Transverse colon (tissue), 3 donors: ENCODE results near the gene ALB.
"Not testable (repeated sequence)": the region's sequence is repeated elsewhere in the genome, so short reads cannot be mapped to it uniquely, and the experiment has no call there.

Experiments
- POLR2A ChIP-seq: fragments of 450-650 bp; IDR thresholded peaks from one replicate; pipeline ENCODE4 v1.6.1; 2016; ENCODE audit warnings: antibody characterized with exemption, mild to moderate bottlenecking, moderate library complexity
- TF ChIP-seq, protein P1 (sequence below), 5 experiments: fragments of 200-600 bp in 3 of 5; fragments of 450-650 bp in 2 of 5; sonication (generic) in 3 of 5; IDR thresholded peaks; 1 replicate in 2 of 5; 2 replicates in 3 of 5; pipeline ENCODE4 v1.5.1; 2016 to 2017; ENCODE audit warnings: antibody characterized with exemption in 5 of 5, inconsistent platforms in 3 of 5, mild to moderate bottlenecking in 2 of 5, moderate library complexity in 1 of 5

DNA sequence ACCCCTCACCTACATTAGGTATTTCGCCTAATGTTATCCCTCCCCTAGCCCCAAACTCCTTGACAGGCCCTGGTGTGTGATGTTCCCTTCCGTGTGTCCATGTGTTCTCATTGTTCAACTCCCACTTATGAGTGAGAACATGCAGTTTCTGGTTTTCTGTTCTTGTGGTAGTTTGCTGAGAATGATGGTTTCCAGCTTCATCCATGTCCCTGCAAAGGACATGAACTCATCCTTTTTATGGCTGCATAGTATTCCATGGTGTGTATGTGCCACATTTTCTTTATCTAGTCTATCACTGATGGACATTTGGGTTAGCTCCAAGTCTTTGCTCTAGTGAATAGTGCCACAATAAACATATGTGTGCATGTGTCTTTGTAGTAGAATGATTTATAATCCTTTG is 14.4 kb upstream of the ALB start:
- TF ChIP-seq POLR2A: not testable (repeated sequence)
- TF ChIP-seq, protein P1, sequence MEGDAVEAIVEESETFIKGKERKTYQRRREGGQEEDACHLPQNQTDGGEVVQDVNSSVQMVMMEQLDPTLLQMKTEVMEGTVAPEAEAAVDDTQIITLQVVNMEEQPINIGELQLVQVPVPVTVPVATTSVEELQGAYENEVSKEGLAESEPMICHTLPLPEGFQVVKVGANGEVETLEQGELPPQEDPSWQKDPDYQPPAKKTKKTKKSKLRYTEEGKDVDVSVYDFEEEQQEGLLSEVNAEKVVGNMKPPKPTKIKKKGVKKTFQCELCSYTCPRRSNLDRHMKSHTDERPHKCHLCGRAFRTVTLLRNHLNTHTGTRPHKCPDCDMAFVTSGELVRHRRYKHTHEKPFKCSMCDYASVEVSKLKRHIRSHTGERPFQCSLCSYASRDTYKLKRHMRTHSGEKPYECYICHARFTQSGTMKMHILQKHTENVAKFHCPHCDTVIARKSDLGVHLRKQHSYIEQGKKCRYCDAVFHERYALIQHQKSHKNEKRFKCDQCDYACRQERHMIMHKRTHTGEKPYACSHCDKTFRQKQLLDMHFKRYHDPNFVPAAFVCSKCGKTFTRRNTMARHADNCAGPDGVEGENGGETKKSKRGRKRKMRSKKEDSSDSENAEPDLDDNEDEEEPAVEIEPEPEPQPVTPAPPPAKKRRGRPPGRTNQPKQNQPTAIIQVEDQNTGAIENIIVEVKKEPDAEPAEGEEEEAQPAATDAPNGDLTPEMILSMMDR (IDR thresholded peaks at IDR 0.05): not testable (repeated sequence)
